Measurements from ENCODE around the gene CHP2.

GRCh38 chr16:23729503-23730424, 25.1 kb upstream of the CHP2 start:
- TF ChIP-seq POLR2A (conservative IDR thresholded peaks at IDR 0.05) (no peak), SAFB2 (IDR thresholded peaks at IDR 0.05; ENCODE audit: borderline replicate concordance, low read depth, low read length, severe bottlenecking) (no peak), SRSF1 (IDR thresholded peaks at IDR 0.05; ENCODE audit: low read depth, low read length) (no peak), NCOA2 (IDR thresholded peaks at IDR 0.05; ENCODE audit: partially characterized antibody in 2 of 2) (no peak), VEZF1 (CRISPR knock-in tag; IDR thresholded peaks at IDR 0.05) (no peak), CTCF (IDR thresholded peaks at IDR 0.05 in 2 of 3, conservative IDR thresholded peaks at IDR 0.05 in 1 of 3; ENCODE audit: insufficient read depth in 2 of 3, low read depth in 1 of 3, low read length in 3 of 3) (no peak), SPI1 (IDR thresholded peaks at IDR 0.05; ENCODE audit: borderline replicate concordance, low read depth, low read length) (no peak), NONO (IDR thresholded peaks at IDR 0.05; ENCODE audit: low read depth in 2 of 2, low read length in 1 of 2) (0 out of 4 replicates have a peak, but pooled peaks of 1 of the 2 experiments have one; percentile 28), EZH2 (IDR thresholded peaks at IDR 0.05; ENCODE audit: borderline replicate concordance, low read depth, low read length) (no peak)
- TF ChIP-seq, protein P1, sequence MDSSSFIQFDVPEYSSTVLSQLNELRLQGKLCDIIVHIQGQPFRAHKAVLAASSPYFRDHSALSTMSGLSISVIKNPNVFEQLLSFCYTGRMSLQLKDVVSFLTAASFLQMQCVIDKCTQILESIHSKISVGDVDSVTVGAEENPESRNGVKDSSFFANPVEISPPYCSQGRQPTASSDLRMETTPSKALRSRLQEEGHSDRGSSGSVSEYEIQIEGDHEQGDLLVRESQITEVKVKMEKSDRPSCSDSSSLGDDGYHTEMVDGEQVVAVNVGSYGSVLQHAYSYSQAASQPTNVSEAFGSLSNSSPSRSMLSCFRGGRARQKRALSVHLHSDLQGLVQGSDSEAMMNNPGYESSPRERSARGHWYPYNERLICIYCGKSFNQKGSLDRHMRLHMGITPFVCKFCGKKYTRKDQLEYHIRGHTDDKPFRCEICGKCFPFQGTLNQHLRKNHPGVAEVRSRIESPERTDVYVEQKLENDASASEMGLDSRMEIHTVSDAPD (CRISPR knock-in tag; IDR thresholded peaks at IDR 0.05): no peak
- TF ChIP-seq, protein P2, sequence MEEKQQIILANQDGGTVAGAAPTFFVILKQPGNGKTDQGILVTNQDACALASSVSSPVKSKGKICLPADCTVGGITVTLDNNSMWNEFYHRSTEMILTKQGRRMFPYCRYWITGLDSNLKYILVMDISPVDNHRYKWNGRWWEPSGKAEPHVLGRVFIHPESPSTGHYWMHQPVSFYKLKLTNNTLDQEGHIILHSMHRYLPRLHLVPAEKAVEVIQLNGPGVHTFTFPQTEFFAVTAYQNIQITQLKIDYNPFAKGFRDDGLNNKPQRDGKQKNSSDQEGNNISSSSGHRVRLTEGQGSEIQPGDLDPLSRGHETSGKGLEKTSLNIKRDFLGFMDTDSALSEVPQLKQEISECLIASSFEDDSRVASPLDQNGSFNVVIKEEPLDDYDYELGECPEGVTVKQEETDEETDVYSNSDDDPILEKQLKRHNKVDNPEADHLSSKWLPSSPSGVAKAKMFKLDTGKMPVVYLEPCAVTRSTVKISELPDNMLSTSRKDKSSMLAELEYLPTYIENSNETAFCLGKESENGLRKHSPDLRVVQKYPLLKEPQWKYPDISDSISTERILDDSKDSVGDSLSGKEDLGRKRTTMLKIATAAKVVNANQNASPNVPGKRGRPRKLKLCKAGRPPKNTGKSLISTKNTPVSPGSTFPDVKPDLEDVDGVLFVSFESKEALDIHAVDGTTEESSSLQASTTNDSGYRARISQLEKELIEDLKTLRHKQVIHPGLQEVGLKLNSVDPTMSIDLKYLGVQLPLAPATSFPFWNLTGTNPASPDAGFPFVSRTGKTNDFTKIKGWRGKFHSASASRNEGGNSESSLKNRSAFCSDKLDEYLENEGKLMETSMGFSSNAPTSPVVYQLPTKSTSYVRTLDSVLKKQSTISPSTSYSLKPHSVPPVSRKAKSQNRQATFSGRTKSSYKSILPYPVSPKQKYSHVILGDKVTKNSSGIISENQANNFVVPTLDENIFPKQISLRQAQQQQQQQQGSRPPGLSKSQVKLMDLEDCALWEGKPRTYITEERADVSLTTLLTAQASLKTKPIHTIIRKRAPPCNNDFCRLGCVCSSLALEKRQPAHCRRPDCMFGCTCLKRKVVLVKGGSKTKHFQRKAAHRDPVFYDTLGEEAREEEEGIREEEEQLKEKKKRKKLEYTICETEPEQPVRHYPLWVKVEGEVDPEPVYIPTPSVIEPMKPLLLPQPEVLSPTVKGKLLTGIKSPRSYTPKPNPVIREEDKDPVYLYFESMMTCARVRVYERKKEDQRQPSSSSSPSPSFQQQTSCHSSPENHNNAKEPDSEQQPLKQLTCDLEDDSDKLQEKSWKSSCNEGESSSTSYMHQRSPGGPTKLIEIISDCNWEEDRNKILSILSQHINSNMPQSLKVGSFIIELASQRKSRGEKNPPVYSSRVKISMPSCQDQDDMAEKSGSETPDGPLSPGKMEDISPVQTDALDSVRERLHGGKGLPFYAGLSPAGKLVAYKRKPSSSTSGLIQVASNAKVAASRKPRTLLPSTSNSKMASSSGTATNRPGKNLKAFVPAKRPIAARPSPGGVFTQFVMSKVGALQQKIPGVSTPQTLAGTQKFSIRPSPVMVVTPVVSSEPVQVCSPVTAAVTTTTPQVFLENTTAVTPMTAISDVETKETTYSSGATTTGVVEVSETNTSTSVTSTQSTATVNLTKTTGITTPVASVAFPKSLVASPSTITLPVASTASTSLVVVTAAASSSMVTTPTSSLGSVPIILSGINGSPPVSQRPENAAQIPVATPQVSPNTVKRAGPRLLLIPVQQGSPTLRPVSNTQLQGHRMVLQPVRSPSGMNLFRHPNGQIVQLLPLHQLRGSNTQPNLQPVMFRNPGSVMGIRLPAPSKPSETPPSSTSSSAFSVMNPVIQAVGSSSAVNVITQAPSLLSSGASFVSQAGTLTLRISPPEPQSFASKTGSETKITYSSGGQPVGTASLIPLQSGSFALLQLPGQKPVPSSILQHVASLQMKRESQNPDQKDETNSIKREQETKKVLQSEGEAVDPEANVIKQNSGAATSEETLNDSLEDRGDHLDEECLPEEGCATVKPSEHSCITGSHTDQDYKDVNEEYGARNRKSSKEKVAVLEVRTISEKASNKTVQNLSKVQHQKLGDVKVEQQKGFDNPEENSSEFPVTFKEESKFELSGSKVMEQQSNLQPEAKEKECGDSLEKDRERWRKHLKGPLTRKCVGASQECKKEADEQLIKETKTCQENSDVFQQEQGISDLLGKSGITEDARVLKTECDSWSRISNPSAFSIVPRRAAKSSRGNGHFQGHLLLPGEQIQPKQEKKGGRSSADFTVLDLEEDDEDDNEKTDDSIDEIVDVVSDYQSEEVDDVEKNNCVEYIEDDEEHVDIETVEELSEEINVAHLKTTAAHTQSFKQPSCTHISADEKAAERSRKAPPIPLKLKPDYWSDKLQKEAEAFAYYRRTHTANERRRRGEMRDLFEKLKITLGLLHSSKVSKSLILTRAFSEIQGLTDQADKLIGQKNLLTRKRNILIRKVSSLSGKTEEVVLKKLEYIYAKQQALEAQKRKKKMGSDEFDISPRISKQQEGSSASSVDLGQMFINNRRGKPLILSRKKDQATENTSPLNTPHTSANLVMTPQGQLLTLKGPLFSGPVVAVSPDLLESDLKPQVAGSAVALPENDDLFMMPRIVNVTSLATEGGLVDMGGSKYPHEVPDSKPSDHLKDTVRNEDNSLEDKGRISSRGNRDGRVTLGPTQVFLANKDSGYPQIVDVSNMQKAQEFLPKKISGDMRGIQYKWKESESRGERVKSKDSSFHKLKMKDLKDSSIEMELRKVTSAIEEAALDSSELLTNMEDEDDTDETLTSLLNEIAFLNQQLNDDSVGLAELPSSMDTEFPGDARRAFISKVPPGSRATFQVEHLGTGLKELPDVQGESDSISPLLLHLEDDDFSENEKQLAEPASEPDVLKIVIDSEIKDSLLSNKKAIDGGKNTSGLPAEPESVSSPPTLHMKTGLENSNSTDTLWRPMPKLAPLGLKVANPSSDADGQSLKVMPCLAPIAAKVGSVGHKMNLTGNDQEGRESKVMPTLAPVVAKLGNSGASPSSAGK (IDR thresholded peaks at IDR 0.05): peak; percentile 66

Measured in K562 (cell line).